DND-41 (cell line): Measurements from ENCODE around the gene WDTC1.
A peak's percentile ranks its signal among the peaks of the same experiment; 100 is the strongest.

Experiments
- ATAC-seq: fragments of 200-7000 bp; cut with Tn5 transposase; 3 replicates; pipeline ENCODE4 v1.9.1; 2021; ENCODE audit warnings: low read depth; ENCODE audit not compliant: insufficient read depth
- DNase-seq: peaks from one replicate; pipeline ENCODE4 v3.0.0-alpha.2; 2020
- H2AFZ ChIP-seq: 2 replicates; pipeline ENCODE4 v1.6.0; 2012; ENCODE audit warnings: low read depth, low read length
- H3K27ac ChIP-seq: 2 replicates; pipeline ENCODE4 v1.5.1; 2012; ENCODE audit warnings: low read length, inconsistent platforms
- H3K27me3 ChIP-seq: fragments of 200-600 bp; sonication (generic); 2 replicates; pipeline ENCODE4 v1.6.0; 2012; ENCODE audit warnings: low read length, mild to moderate bottlenecking, inconsistent platforms; ENCODE audit not compliant: insufficient read depth, poor library complexity
- H3K36me3 ChIP-seq: 2 replicates; pipeline ENCODE4 v1.5.1; 2012; ENCODE audit warnings: low read length, inconsistent platforms; ENCODE audit not compliant: insufficient read depth
- H3K4me1 ChIP-seq: 2 replicates; pipeline ENCODE4 v1.5.1; 2012; ENCODE audit warnings: mild to moderate bottlenecking, low read length; ENCODE audit not compliant: insufficient read depth
- H3K4me2 ChIP-seq: 2 replicates; pipeline ENCODE4 v1.6.0; 2012; ENCODE audit warnings: mild to moderate bottlenecking, moderate library complexity, low read length, inconsistent platforms; ENCODE audit not compliant: insufficient read depth
- H3K4me3 ChIP-seq, 2 experiments: fragments of 200-600 bp in 1 of 2; shearing (Covaris generic) in 1 of 2; 2 replicates each; pipeline ENCODE4 v1.5.1; 2012 to 2016; ENCODE audit warnings: inconsistent platforms in 2 of 2, low read length in 2 of 2, mild to moderate bottlenecking in 2 of 2, low read depth in 1 of 2, moderate library complexity in 1 of 2
- H3K79me2 ChIP-seq: 2 replicates; pipeline ENCODE4 v1.6.0; 2012; ENCODE audit warnings: low read length, inconsistent platforms; ENCODE audit not compliant: insufficient read depth
- H3K9ac ChIP-seq: 2 replicates; pipeline ENCODE4 v1.6.0; 2012; ENCODE audit warnings: low read depth, mild to moderate bottlenecking, inconsistent platforms, low read length, moderate library complexity
- H3K9me3 ChIP-seq: 2 replicates; pipeline ENCODE4 v1.5.1; 2012; ENCODE audit warnings: low read length, moderate library complexity, mild to moderate bottlenecking, inconsistent platforms; ENCODE audit not compliant: insufficient read depth, severe bottlenecking
- H4K20me1 ChIP-seq: 2 replicates; pipeline ENCODE4 v1.6.0; 2012; ENCODE audit warnings: low read length; ENCODE audit not compliant: insufficient read depth
- CTCF ChIP-seq: IDR thresholded peaks from 2 replicates; pipeline ENCODE4 v1.5.1; 2012; ENCODE audit warnings: borderline replicate concordance, low read length, moderate library complexity, mild to moderate bottlenecking; ENCODE audit not compliant: poor library complexity, severe bottlenecking; ENCODE audit errors: extremely low read depth
- EZH2 ChIP-seq: IDR thresholded peaks from 3 replicates; pipeline ENCODE4 v1.6.1; 2012; ENCODE audit warnings: borderline replicate concordance, low read depth, mild to moderate bottlenecking, moderate library complexity, low read length, inconsistent platforms; ENCODE audit not compliant: severe bottlenecking

The WDTC1 gene

GRCh38 chr1:27318136-27318535, 83.7 kb downstream of the WDTC1 start:
- H3K4me3 ChIP-seq = no peak overlapping the region
- H3K4me2 ChIP-seq = no peak overlapping the region
- TF ChIP-seq CTCF (no peak), EZH2 (no peak)
- no peaks in the 10 kb centered on the region for H3K27me3 ChIP-seq
- ATAC-seq (no peak), DNase-seq (no peak)
- H2AFZ ChIP-seq = no peak overlapping the region
- no peak overlapping the region for H3K27ac ChIP-seq
- H3K79me2 ChIP-seq = peaks cover 13% of the 10 kb centered on the region
- peaks cover 15% of the 10 kb centered on the region for H3K4me1 ChIP-seq
- no peak overlapping the region for H3K9ac ChIP-seq
- no peaks in the 10 kb centered on the region for H4K20me1 ChIP-seq
- H3K36me3 ChIP-seq = peaks cover 3% of the 10 kb centered on the region; the same call in 1 of the 2 replicates
- no peaks in the 10 kb centered on the region for H3K9me3 ChIP-seq

- no peaks in the 10 kb centered on the region for H3K27me3 ChIP-seq
- peaks cover 18% of the 10 kb centered on the region for H3K79me2 ChIP-seq
- no peak overlapping the region for H2AFZ ChIP-seq
- no peaks in the 10 kb centered on the region for H3K9me3 ChIP-seq
- ATAC-seq (no peak), DNase-seq (no peak)
- H3K36me3 ChIP-seq = peaks cover 4% of the 10 kb centered on the region; the same call in 1 of the 2 replicates
- no peak overlapping the region for H3K27ac ChIP-seq
- H3K4me3 ChIP-seq = no peak overlapping the region
- H3K4me2 ChIP-seq = no peak overlapping the region
- H3K9ac ChIP-seq = no peak overlapping the region
- peaks cover 20% of the 10 kb centered on the region for H3K4me1 ChIP-seq
- TF ChIP-seq CTCF = no peak
- no peak for TF ChIP-seq EZH2
- H4K20me1 ChIP-seq = no peaks in the 10 kb centered on the region
Measured at GRCh38 chr1:27318596-27318995, 84.2 kb downstream of the WDTC1 start.

- Histone ChIP-seq H3K4me3 (peak within 1 kb of the TSS; percentile 87 to 94), H3K27ac (peak within 1 kb of the TSS; percentile 93), H3K9ac (peak within 1 kb of the TSS; percentile 95), H3K9me3 (no peaks in the 10 kb centered on the region), H3K79me2 (peaks cover 51% of the 10 kb centered on the region), H3K4me1 (peaks cover 44% of the 10 kb centered on the region), H3K4me2 (peak within 1 kb of the TSS; percentile 83), H2AFZ (peak within 1 kb of the TSS; percentile 100), H3K27me3 (no peaks in the 10 kb centered on the region), H4K20me1 (peaks cover 20% of the 10 kb centered on the region), H3K36me3 (peaks cover 34% of the 10 kb centered on the region)
- TF ChIP-seq CTCF = no peak
- no peak for TF ChIP-seq EZH2
- DNase-seq = peak; percentile 98
- ATAC-seq = peak; percentile 94
Measured at GRCh38 chr1:27321813-27322568, 87.6 kb downstream of the WDTC1 start, which contains the start of gene TMEM222. Gene TMEM222 (plus strand): TSS chr1:27322163. CDS start chr1:27322198, 35 bp downstream.
